Activated CD4-positive, CD25-positive, alpha-beta regulatory T cell treated with anti-CD3 and anti-CD28 coated beads, Interleukin-2, amount 50 U/mL, for 72 hours (primary cell): ENCODE data around the gene DDX51.
"Not testable (repeated sequence)": the region's sequence is repeated elsewhere in the genome, so short reads cannot be mapped to it uniquely, and the experiment has no call there.

Experiments used
- DNase-seq: peaks from one replicate; pipeline ENCODE4 v3.0.0; 2021

Gene DDX51

DNA sequence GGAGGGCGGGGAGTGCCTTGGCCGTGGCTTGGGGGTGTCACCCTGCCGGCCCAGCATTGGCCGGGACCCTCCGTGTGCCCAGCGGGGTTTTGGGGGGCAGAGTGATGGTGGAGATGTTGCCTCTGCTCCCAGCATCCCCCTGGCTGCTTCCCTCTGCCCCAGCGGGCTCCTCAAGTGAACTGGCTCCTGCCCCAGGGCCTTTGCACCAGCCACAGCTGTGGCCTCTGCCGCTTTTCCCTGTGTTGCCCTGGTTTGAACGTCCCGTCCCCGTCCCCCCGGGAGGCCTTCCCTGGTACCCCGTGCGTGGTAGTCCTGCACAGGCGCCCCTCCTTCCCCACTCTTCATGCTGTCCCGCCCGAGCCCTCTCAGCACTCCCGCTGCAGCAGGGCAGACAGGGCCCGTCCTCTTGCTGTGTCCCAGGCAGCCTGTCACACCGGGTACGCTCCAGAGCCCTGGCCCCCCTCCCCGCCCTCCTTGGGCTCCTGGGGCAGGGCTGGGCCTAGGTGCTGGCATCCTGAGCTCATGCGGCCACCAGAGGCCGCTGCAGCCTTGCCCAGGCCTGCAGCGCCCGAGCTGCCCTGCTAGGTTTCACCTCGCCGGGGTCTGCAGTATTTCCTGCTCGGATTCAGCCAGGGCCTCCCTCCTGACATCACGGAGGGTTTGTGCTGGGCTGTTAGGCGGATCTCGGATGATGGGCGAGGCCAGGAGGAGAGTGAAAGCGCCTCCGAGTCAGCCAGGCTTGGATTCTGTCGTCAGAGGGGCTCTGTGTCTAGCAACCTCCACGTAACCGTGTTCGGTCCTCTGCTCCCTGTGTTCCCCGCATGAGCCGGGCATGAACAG is 9.6 kb upstream of the DDX51 start:
- peak; percentile 59 for DNase-seq

DNA sequence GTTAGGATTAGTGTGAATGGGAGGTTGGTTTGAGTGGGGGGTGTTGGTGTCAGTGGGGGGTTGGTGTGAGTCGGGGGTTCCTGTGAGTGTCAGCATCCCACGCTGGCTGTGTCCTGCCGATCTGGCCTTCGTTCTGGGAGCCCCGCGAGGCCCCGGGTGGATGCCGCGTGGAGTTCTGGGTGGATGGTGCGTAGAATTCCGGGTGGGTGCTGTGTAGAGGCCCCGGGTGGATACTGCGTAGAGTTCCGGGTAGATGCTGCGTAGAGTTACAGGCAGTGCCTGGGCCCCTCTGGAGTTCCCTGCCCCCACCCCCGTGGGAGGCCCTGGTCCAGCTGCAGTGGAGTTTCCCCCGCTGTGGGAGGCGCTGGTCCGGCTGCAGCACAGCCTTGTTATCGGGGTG is 8.8 kb upstream of the DDX51 start:
- DNase-seq: peak; percentile 13

DNA sequence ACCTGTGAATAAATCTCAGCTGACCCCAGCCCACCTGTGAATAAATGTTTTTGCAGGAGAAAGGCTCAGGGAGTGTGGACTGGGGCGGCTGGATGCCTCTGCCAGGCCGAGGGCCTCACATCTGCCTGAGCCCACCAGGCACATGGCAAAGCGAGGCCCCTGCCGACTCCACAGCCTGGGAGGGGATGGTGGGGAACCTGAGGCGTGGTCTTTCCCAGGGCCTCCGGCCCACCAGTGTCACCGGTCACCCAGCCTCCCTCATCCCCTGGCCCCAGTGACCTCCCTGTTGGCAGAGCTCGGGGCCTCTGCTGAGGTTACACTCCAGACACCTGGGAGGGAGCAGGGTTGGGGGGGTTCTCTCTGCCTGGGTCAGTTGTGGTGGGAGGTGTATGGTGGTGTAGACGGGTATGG is 8.3 kb upstream of the DDX51 start:
- DNase-seq: no peak

DNA sequence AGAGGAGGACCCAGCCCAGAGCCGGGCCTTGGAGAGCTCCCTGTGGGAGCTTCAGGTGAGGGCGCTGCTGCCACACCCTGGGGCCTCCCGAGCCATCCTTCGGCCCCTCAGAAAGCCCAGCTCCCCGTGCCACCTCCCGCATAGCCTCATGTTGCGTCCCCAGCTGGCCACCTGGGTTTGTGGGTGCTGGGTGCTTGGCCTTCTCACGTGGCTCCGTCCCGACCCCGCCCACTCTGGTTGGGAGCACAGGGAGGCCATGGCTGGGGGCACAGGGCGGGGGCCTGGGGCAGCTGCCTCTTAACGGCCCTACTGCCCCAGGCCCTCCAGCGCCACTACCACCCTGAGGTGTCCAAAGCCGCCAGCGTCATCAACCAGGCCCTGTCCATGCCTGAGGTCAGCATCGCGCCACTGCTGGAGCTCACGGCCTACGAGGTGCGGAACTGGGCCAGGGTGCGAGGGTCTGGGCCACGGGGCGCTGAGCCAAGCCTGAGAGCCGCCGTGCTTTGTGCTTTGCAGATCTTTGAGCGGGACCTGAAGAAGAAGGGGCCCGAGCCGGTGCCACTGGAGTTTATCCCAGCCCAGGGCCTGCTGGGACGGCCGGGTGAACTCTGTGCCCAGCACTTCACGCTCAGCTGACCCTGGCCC is 7.8 kb upstream of the DDX51 start:
- peak; percentile 28 for DNase-seq

DNA sequence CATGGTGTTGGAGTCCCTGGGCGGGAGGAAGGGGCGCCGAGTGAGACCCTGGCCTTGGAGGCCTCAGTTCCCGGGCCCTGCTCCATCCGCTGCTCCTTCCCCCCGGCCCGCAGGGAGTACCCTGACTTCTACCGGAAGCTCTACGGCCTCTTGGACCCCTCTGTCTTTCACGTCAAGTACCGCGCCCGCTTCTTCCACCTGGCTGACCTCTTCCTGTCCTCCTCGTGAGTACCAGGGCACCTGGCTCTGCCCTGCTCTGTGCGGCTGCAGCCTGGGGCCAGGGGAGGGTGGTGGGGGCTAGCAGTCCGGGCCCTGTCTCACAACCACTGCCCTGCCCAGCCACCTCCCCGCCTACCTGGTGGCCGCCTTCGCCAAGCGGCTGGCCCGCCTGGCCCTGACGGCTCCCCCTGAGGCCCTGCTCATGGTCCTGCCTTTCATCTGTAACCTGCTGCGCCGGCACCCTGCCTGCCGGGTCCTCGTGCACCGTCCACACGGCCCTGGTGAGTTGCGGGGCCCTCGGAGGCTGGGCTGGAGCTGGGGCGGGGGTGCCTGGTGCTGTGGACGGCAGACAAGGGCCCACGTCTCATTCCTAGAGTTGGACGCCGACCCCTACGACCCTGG is 7.1 kb upstream of the DDX51 start:
- DNase-seq: peak; percentile 28

DNA sequence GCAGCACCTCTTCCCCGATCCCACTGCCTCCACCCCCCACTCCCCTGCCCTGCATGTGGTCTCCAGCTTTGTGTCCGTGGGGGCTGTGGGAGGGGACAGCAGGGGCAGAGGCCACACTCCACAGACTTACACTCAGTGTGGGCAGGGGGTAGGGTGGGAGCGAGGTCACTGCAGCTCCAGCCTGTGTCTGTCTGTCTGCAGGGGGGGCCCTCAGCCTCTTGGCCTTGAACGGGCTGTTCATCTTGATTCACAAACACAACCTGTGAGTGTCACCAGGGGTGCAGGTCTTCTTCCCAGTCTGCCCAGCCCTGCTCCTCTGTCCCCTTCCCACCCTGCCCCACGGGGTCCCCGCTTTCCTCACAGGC is 6.6 kb upstream of the DDX51 start:
- DNase-seq: peak; percentile 29

DNA sequence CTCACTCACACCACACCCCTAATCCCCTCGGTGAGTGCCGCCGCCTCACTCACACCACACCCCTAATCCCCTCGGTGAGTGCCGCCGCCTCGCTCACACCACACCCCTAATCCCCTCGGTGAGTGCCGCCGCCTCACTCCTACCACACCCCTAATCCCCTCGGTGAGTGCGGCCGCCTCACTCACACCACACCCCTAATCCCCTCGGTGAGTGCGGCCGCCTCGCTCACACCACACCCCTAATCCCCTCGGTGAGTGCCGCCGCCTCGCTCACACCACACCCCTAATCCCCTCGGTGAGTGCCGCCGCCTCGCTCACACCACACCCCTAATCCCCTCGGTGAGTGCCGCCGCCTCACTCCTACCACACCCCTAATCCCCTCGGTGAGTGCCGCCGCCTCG is 5.4 kb upstream of the DDX51 start:
- DNase-seq: not testable (repeated sequence)

DNA sequence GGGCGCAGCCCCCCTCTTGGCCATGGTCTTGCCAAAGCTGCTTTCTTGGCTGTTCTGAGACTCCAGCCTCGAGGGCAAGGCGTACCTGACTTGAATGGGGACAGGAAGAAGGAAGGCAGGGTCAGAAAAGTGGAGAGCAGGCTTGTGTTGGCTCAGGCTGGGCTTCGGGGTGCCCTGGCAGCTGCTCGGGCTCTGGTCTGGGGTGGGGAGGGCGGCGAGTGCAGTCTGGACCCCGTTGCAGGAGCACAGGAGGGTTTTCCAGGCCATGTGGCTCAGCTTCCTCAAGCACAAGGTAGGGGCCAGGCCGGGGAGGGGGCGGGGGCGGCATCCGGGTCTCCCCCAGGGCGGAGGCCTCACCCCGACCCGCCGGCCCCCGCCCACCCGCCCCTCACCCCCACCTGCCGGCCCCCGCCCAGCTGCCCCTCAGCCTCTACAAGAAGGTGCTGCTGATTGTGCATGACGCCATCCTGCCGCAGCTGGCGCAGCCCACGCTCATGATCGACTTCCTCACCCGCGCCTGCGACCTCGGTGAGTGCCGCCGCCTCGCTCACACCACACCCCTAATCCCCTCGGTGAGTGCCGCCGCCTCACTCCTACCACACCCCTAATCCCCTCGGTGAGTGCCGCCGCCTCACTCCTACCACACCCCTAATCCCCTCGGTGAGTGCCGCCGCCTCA is 4.4 kb upstream of the DDX51 start:
- no peak for DNase-seq

DNA sequence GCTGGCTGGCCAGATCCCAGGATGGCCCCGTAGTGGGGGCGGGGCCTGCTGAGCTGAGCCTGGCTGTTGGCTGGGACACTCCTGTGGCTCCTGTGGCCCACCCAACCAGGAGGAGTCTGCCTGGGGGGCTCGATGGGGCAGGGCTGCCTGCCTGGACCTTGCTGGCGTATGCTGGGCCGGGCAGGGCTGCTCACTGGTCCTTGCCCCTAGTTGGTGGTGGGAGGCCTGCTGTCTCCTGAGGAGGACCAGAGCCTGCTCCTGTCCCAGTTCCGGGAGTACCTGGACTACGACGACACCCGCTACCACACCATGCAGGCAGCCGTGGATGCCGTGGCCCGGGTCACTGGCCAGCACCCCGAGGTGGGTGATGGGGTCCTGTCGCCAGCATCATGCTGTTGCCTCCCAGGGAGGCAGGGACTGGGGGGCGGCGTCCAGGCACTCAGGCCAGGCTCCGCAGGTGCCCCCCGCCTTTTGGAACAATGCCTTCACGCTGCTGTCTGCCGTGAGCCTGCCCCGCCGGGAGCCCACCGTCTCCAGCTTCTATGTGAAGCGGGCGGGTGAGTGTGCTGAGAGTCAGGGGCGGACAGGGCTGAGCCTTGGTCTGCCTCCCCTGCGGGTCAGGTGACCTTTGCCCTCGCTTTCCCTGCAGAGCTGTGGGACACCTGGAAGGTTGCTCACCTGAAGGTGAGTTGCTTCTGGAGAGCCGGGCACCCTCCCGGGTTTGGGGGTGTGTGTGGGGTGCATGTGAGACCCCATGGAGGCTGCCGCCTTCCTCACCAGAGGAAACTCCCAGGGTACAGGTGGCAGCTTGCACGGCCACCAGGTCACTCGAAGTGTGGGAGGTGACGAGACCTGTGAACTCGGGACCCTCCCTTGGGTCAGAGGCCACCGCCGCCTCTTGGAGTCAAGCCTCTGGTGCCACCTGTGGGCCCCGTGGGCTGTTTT is 3.6 kb upstream of the DDX51 start:
- DNase-seq: no peak

DNA sequence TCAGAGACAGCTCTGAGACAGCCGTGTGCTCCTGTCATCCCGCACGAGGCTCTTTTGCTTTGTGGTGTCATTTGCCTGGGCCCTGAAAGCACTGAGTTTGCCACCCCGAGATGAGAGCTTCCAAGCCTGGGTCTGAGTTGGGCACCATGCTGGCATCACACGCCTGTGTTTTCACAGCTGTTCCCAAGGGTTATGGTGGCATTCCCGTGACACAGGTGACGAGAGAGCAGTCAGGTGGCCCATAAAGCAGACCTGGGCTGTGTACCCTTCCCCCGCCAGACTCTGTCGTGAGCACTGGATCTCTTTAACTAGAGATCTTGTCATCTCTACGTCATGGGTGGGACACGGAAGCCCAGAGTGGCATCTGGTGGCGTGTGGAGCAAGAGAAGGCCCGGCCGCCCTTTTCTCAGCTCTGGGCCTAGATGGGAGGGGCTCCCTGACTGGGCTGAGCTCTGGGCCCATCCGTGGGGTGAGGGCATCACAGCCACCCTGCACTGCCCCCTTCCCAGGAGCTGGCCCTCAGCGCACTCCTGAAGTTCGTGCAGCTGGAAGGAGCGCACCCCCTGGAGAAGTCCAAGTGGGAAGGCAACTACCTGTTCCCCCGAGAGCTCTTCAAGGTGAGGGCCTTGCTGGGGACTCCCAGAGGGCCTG is 2.8 kb upstream of the DDX51 start:
- DNase-seq: no peak

DNA sequence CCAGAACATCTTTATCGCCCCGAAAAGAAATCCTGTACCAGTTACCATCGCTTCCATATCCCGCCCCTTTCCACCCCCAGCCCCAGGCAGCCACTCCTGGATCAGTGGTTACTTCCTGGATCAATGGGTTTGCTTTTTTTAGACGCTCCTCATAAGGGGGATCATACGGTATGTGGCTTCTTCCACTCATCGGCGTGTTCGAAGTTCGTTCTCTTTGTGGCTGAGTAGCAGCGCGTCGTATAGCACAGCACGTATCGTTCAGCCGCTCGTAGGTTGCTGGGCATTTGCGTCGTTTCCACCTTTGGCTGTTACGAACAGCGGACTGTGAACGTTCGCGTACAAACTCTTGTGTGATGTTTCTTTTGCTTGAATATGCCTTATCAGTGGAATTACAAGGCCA is 2.0 kb upstream of the DDX51 start:
- DNase-seq: no peak

DNA sequence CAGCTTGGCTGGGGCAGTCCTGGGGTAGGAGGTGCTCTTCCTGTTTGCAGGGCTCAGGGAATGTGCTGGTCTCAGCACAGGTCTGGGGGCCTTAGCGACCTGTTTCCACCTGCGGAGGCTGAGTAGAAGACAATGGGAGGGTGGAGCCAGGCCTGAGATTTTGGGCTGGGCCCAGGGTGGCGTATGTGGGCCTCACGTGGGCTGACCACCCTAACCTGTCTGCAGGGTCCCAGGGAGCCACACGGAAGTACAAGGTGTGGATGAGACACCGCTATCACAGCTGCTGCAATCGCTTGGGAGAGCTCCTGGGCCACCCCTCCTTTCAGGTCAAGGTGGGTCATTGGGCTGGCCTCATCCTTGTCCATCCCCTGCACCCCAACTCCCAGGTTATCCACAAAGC is 1.2 kb upstream of the DDX51 start:
- no peak for DNase-seq

DNA sequence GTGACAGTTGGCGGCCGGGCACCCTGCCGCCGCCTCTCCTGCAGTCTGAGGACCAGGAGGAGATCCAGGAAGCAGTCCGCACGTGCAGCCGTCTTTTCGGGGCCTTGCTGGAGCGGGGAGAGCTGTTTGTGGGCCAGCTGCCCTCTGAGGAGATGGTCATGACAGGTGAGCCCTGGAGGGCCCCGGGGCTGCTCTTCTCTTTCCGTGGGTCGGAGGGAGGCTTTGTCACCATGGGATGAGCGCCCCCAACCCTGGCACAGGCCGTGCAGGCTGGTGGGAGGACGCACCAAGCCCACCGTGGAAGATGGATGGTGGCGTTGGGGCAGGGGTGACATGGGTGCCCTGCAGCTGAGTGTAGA is 670 bp upstream of the DDX51 start:
- DNase-seq: no peak

DNA sequence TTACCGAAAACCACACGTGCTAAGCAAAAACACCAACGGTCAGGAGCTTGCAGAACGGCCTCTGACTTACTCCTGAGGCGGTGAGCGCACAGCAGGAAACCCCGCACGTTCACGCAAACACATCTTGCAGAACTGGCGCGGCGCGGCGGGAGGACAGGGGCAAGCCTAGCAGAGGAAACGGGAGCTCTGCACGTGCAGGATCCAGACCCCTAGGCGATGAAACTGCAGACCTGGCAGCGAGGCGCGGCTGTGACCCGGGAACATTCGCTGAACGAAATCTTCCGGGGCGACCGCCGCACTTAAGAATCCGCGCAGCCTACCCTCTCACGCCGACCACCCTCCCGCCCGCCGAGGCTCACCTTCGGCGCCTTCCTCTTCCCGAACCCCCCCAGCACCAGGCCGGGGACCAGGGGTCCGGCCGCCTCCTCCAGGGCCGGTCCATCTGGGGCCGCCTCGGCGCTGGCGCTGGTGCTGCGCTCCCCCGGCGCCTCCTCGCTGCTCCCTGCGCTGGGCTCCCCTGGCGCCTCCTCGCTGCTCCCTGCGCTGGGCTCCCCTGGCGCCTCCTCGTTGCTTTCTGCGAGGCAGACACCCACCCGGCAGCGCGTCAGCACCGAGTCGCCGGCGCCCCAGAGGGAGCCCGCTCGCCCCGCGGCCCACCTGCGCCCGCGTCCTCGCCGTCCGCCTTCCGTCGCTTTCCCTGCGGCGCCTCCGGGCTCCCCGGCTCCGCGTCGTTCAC is 615 bp downstream of the DDX51 start:
- no peak for DNase-seq

DNA sequence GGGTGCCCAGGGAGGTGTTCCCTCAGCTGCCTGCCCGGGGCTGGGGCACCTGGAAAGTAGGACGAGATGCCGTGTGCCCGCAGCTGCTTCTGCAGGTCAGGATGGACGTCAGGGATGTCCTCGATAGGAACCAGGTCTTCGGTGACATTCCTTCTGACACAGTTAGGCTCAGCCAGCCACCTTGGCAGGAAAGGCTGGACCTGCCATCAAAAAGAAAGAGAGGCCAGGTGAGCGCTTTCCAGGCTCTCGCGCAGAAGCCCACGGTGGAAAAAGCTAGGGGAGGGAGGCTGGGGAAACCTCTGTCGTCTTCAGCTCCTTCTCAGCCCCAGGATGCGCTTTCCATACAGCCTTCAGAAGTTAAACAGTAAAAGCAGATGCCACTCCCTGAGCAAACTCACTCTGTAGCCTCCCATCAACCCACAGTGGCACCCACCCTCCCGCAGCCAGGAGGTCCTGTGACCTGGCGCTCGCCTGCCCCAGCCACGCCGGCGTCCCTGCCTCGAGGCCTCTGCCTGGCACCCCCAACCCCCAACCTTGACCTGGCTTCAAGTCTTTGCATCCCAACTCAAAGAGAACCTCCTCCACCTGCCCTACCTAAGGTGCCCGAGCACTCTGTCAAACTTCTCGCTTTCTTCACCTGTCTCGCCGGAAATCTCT is 1.3 kb downstream of the DDX51 start:
- no peak for DNase-seq

DNA sequence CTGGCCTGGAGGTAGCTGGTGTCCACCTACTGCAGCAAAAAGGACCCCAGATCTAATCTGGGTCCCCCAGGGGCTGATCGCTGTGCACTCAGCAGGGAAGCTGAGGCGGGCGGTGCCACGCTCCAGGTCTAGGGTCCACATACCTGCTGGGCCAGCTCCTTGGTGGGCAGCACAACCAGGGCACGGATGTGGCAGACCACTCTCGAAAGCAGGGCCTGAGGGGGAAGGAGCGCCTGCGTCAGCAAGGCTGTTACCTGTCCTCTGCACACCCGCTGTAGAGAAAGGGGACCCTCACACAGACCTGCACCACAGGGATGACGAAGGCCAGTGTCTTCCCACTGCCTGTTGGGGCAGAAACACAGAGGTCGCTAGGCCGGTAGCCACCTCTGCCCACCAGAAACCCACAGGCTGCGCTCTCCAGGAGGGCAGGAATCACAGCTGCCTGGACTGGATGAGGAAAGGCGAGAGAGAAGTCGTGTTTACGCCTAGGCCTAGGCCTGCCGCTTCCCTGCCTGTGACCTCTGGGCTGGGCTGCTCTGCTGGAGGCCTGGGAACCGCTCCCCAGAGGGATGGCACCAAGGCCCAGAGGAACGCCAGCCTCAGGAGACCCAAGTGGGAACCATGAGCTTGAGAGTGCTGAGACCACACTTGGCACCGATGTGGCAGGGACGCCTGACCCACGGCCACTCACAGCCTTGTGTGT is 2.0 kb downstream of the DDX51 start:
- no peak for DNase-seq

DNA sequence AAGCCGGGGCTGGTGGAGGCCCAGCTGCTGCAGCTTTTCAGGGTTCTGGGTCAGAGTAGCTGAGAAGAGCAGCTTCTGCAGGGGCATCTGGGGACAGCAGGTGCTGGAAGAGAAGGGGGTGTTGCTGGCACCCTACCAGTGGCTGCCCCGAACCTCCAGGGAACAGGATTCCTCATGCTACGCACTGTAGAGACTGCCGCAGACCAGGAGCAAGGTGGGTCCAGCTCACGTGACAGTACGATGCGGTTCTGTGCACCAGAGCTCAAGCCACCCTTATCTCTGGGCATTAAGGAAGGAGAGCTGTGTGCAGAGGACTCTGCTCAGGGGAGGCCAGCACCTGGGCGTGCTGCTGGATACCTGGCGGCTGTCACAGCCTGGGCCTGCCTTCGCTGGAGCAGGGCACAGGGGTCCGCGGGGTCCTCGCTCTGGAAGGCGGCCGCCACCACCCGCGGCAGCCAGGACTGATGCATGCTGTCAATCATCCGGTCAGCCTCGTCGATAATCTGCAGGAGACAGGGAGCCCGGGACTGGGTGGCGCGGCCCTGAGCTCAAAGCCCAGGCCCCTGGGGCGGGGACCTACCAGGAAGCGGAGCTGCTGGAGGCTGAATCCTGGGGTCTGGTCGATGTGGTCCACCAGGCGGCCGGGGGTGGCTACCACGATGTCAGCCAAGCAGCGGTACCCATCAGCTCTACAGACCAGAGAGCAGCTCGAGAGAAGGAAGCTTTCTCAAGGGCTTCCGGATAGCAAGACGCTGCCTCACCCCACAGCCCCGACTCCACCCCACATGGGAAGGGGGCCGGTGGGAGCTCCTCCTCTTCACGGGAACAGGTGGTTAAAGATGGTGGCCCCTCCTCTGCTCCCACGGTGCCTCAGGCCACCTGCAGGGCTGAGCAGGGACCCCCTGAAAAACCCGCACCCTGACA is 2.9 kb downstream of the DDX51 start:
- no peak for DNase-seq

DNA sequence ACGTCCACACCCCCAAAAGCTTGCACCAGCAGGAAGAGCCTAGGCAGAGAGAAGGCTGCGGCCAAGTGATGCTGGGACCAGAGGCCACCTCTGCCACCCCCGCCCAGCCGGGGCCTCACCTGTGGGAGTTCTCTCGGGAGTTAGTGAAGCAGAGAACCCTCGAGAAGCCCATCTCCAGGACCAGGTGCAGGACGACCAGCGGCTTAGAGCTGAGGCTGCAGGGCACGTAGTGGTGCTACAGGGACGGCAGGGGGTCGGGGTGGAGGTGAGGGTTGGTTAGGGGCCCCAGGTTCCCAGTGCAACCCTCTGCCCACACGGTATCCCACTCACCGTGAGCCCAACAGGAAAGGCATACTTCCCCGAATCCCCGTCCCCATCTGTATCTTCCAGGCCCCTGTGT is 3.6 kb downstream of the DDX51 start:
- no peak for DNase-seq

DNA sequence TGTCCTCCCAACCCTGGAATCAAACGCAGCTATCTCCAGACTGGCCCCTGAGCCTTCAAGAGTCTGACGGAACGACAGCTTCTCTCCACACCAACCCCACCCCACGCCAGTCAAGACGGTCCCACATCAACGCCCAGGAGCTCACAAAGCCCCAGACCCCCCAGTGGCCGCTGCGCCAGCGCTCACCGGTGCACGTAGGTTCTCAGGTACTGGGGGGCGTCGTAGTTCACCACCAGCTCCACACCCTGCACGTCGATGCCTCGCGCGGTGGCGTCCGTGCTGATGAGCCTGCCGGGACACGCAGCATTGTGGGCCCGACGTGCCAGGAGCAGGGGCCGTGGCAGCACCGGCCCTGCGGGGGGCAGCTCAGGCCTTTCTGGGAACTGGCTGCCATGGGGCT is 4.2 kb downstream of the DDX51 start:
- no peak for DNase-seq
